Hepatic stellate cell (primary cell): ENCODE data around the gene TRDN.
"Not testable (repeated sequence)": the region's sequence is repeated elsewhere in the genome, so short reads cannot be mapped to it uniquely, and the experiment has no call there.

Experiments
- DNase-seq: peaks from one replicate; pipeline ENCODE4 v3.0.0; 2011; ENCODE audit warnings: low spot score

Gene TRDN

GRCh38 chr6:123562264-123562663, 74.5 kb downstream of the TRDN start:
- DNase-seq = no peak

GRCh38 chr6:123559816-123560215, 76.9 kb downstream of the TRDN start:
- DNase-seq = not testable (repeated sequence)

GRCh38 chr6:123557474-123557873, 79.3 kb downstream of the TRDN start:
- DNase-seq = not testable (repeated sequence)

GRCh38 chr6:123551939-123552707, 84.6 kb downstream of the TRDN start:
- no peak for DNase-seq

- no peak for DNase-seq
These were observed 86.6 kb downstream of the TRDN start for GRCh38 chr6:123550052-123550617.

- no peak for DNase-seq
These were observed 87.3 kb downstream of the TRDN start for GRCh38 chr6:123549476-123549875.

- DNase-seq = no peak
These were observed 89.4 kb downstream of the TRDN start for GRCh38 chr6:123547216-123547978.

GRCh38 chr6:123546537-123546936, 90.2 kb downstream of the TRDN start:
- no peak for DNase-seq

- no peak for DNase-seq
These were observed 95.3 kb downstream of the TRDN start for GRCh38 chr6:123541462-123541861.

- no peak for DNase-seq
These were observed 102.7 kb downstream of the TRDN start for GRCh38 chr6:123533862-123534648.

GRCh38 chr6:123529843-123530242, 106.9 kb downstream of the TRDN start:
- DNase-seq = no peak

- DNase-seq = no peak
These were observed 107.7 kb downstream of the TRDN start for GRCh38 chr6:123529058-123529457.

GRCh38 chr6:123527406-123527805, 109.3 kb downstream of the TRDN start:
- no peak for DNase-seq

- DNase-seq = no peak
These were observed 110.6 kb downstream of the TRDN start for GRCh38 chr6:123526128-123526527.

GRCh38 chr6:123524781-123525180, 112.0 kb downstream of the TRDN start:
- no peak for DNase-seq

GRCh38 chr6:123520217-123520616, 116.5 kb downstream of the TRDN start:
- no peak for DNase-seq

- no peak for DNase-seq
These were observed 117.6 kb downstream of the TRDN start for GRCh38 chr6:123519189-123519505.

- no peak for DNase-seq
These were observed 118.1 kb downstream of the TRDN start for GRCh38 chr6:123518441-123519188.

GRCh38 chr6:123515715-123516114, 121.0 kb downstream of the TRDN start:
- DNase-seq = no peak

- no peak for DNase-seq
These were observed 127.6 kb downstream of the TRDN start for GRCh38 chr6:123509112-123509511.

GRCh38 chr6:123508290-123508689, 128.5 kb downstream of the TRDN start:
- no peak for DNase-seq

GRCh38 chr6:123507582-123507981, 129.2 kb downstream of the TRDN start:
- DNase-seq = no peak
